ENCODE data around the gene MED13L. TPM values are rescaled to one million over a fixed set of nuclear protein-coding genes. Genes with fewer than 3 reads are reported as not detected.

The MED13L gene
- total RNA-seq, 2 donors from 2014 or later, result 88.9 to 140 TPM

GRCh38 chr12:116087962-116088361 is 189.5 kb downstream of the MED13L start:
- Histone ChIP-seq H3K4me1 (replicated peaks) (no peaks in the 10 kb centered on the region), H3K27ac (no peak overlapping the region), H3K4me3 (no peak overlapping the region), H3K9me3 (no peaks in the 10 kb centered on the region), H3K36me3 (no peaks in the 10 kb centered on the region), H3K27me3 (replicated peaks; ENCODE audit: insufficient read depth) (no peaks in the 10 kb centered on the region)
- TF ChIP-seq, protein P1, sequence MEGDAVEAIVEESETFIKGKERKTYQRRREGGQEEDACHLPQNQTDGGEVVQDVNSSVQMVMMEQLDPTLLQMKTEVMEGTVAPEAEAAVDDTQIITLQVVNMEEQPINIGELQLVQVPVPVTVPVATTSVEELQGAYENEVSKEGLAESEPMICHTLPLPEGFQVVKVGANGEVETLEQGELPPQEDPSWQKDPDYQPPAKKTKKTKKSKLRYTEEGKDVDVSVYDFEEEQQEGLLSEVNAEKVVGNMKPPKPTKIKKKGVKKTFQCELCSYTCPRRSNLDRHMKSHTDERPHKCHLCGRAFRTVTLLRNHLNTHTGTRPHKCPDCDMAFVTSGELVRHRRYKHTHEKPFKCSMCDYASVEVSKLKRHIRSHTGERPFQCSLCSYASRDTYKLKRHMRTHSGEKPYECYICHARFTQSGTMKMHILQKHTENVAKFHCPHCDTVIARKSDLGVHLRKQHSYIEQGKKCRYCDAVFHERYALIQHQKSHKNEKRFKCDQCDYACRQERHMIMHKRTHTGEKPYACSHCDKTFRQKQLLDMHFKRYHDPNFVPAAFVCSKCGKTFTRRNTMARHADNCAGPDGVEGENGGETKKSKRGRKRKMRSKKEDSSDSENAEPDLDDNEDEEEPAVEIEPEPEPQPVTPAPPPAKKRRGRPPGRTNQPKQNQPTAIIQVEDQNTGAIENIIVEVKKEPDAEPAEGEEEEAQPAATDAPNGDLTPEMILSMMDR (IDR thresholded peaks at IDR 0.05), result no peak
- TF ChIP-seq POLR2AphosphoS5 (IDR thresholded peaks at IDR 0.05) (no peak), POLR2A (IDR thresholded peaks at IDR 0.05) (no peak)
- no peak for DNase-seq (ENCODE audit: low spot score)
- intact Hi-C loops (cut with DNase I), result no loop called here
- WGBS, result 48% methylated on average over 1 of the region's 1 CpG

- no peak overlapping the region for H3K27ac ChIP-seq
- no peak for DNase-seq (ENCODE audit: low spot score)
- intact Hi-C loops (cut with DNase I), result no loop called here
- no peaks in the 10 kb centered on the region for H3K4me1 ChIP-seq (replicated peaks)
- H3K27me3 ChIP-seq (replicated peaks; ENCODE audit: insufficient read depth), result no peaks in the 10 kb centered on the region
- H3K4me3 ChIP-seq, result no peak overlapping the region
- no peaks in the 10 kb centered on the region for H3K9me3 ChIP-seq
- WGBS, result 89% methylated on average over 3 of the region's 3 CpGs
- no peaks in the 10 kb centered on the region for H3K36me3 ChIP-seq
- TF ChIP-seq, protein P1 (IDR thresholded peaks at IDR 0.05), result no peak
- TF ChIP-seq POLR2A (IDR thresholded peaks at IDR 0.05) (no peak), POLR2AphosphoS5 (IDR thresholded peaks at IDR 0.05) (no peak)
Measured at GRCh38 chr12:116087399-116087798, 190.1 kb downstream of the MED13L start.

DNA sequence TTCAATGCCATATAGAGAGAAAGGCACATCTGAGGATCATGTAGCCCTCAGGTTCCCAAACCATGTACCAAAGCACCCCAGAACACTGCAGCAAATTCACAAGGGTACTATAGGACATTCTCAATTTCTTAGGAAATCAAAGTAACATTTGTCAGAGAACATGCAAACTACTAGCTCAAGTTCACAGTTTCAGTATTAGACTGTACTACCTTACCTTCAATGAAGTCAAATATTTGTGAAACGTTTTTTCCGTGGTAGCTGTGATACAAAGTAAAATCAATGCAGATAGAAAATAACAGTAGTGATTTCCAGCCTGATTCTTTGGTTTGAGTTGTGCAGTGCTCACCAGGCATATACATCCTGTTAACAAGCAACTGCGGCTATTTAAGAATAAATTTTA is 197.1 kb downstream of the MED13L start:
- DNase-seq (ENCODE audit: low spot score), result no peak
- no peak for TF ChIP-seq POLR2AphosphoS5 (IDR thresholded peaks at IDR 0.05)
- no peak for TF ChIP-seq POLR2A (IDR thresholded peaks at IDR 0.05)
- TF ChIP-seq, protein P1 (IDR thresholded peaks at IDR 0.05), result no peak
- Histone ChIP-seq H3K36me3 (no peaks in the 10 kb centered on the region), H3K9me3 (no peaks in the 10 kb centered on the region), H3K4me3 (no peak overlapping the region), H3K4me1 (replicated peaks) (no peaks in the 10 kb centered on the region), H3K27ac (no peak overlapping the region), H3K27me3 (replicated peaks; ENCODE audit: insufficient read depth) (no peaks in the 10 kb centered on the region)
- intact Hi-C loops (cut with DNase I), result no loop called here
- WGBS, result 83% methylated on average over 3 of the region's 3 CpGs

- intact Hi-C loops (cut with DNase I), result no loop called here
- Histone ChIP-seq H3K36me3 (no peaks in the 10 kb centered on the region), H3K9me3 (no peaks in the 10 kb centered on the region), H3K27me3 (replicated peaks; ENCODE audit: insufficient read depth) (no peaks in the 10 kb centered on the region), H3K4me1 (replicated peaks) (no peaks in the 10 kb centered on the region), H3K4me3 (no peak overlapping the region), H3K27ac (no peak overlapping the region)
- TF ChIP-seq, protein P1 (IDR thresholded peaks at IDR 0.05), result no peak
- TF ChIP-seq POLR2AphosphoS5 (IDR thresholded peaks at IDR 0.05), result no peak
- TF ChIP-seq POLR2A (IDR thresholded peaks at IDR 0.05), result no peak
- WGBS, result 93% methylated on average over 1 of the region's 1 CpG
- DNase-seq (ENCODE audit: low spot score), result no peak
Measured at GRCh38 chr12:116078396-116078795, 199.1 kb downstream of the MED13L start.

- Histone ChIP-seq H3K27me3 (replicated peaks; ENCODE audit: insufficient read depth) (no peaks in the 10 kb centered on the region), H3K4me1 (replicated peaks) (no peaks in the 10 kb centered on the region), H3K36me3 (no peaks in the 10 kb centered on the region), H3K4me3 (no peak overlapping the region), H3K27ac (no peak overlapping the region), H3K9me3 (no peaks in the 10 kb centered on the region)
- DNase-seq (ENCODE audit: low spot score), result no peak
- TF ChIP-seq POLR2AphosphoS5 (IDR thresholded peaks at IDR 0.05) (no peak), POLR2A (IDR thresholded peaks at IDR 0.05) (no peak)
- TF ChIP-seq, protein P1 (IDR thresholded peaks at IDR 0.05), result no peak
- intact Hi-C loops (cut with DNase I), result no loop called here
Measured at GRCh38 chr12:116077431-116077830, 200.1 kb downstream of the MED13L start.
